Measurements from ENCODE around the gene TESPA1. TPM values are rescaled to one million over a fixed set of nuclear protein-coding genes. Genes with fewer than 3 reads are reported as not detected.

TESPA1 gene
- total RNA-seq, 1 donor from 2014 or later, result not detected

GRCh38 chr12:54935235-54935951, 49.2 kb downstream of the TESPA1 start:
- Mint-ChIP-seq H3K4me3 (no peak overlapping the region), H3K4me1 (ENCODE audit: unreplicated experiment) (no peaks in the 10 kb centered on the region), H3K27ac (peak overlapping the region; percentile 48), H3K27me3 (peaks cover 9% of the 10 kb centered on the region), H3K9me3 (no peaks in the 10 kb centered on the region), H3K36me3 (no peaks in the 10 kb centered on the region)
- TF ChIP-seq, protein P1, sequence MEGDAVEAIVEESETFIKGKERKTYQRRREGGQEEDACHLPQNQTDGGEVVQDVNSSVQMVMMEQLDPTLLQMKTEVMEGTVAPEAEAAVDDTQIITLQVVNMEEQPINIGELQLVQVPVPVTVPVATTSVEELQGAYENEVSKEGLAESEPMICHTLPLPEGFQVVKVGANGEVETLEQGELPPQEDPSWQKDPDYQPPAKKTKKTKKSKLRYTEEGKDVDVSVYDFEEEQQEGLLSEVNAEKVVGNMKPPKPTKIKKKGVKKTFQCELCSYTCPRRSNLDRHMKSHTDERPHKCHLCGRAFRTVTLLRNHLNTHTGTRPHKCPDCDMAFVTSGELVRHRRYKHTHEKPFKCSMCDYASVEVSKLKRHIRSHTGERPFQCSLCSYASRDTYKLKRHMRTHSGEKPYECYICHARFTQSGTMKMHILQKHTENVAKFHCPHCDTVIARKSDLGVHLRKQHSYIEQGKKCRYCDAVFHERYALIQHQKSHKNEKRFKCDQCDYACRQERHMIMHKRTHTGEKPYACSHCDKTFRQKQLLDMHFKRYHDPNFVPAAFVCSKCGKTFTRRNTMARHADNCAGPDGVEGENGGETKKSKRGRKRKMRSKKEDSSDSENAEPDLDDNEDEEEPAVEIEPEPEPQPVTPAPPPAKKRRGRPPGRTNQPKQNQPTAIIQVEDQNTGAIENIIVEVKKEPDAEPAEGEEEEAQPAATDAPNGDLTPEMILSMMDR (conservative IDR thresholded peaks at IDR 0.05), result no peak
- DNase-seq (ENCODE audit: extremely low spot score, unreplicated experiment), result no peak

DNA sequence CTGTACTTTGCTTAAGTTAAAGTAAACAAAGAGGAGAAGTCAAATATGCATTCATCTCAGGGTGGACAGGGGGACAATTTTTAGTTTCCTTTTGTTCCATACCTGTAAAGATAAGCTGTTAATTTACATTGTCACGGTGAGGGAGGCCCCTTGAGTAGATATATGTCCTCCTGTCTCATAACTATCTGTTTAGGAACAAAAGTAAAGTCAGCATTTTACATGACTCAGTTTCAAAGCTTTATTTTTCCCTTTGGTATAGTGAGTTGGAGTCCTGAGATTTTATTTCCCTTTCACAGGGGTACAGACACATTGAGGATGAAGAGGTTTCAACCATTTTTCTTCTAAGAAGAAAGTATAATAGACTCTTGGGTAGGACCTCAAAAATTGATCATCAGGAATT, 50.1 kb downstream of the TESPA1 start:
- DNase-seq (ENCODE audit: extremely low spot score, unreplicated experiment), result no peak
- H3K4me1 Mint-ChIP-seq (ENCODE audit: unreplicated experiment), result no peaks in the 10 kb centered on the region
- peaks cover 5% of the 10 kb centered on the region for H3K9me3 Mint-ChIP-seq
- TF ChIP-seq, protein P1 (conservative IDR thresholded peaks at IDR 0.05), result no peak
- no peaks in the 10 kb centered on the region for H3K36me3 Mint-ChIP-seq
- peaks cover 9% of the 10 kb centered on the region for H3K27me3 Mint-ChIP-seq
- H3K4me3 Mint-ChIP-seq, result no peak overlapping the region
- no peak overlapping the region for H3K27ac Mint-ChIP-seq

DNA sequence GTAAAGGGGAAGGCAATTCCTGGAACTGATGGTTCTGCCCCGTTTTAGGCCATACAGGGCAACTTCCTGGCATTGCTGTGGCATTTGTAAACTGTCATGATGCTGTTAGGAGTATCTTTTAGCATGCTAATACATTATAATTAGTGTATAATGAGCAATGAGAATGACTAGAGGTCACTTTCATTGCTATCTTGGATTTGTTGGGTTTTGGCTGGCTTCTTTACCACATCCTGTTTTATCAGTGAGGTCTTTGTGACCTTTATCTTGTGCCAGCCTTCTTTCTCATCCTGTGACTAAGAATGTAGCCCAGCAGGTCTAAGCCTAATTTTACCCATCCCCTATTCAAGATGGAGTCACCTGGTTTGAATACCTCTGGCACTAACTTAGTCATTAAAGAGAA, 51.2 kb downstream of the TESPA1 start:
- Mint-ChIP-seq H3K27ac (peak overlapping the region; percentile 63), H3K4me3 (no peak overlapping the region), H3K9me3 (peaks cover 5% of the 10 kb centered on the region), H3K36me3 (no peaks in the 10 kb centered on the region), H3K4me1 (ENCODE audit: unreplicated experiment) (no peaks in the 10 kb centered on the region), H3K27me3 (peaks cover 9% of the 10 kb centered on the region)
- DNase-seq (ENCODE audit: extremely low spot score, unreplicated experiment), result no peak
- TF ChIP-seq, protein P1 (conservative IDR thresholded peaks at IDR 0.05), result no peak

GRCh38 chr12:54932691-54933090, 51.9 kb downstream of the TESPA1 start:
- Mint-ChIP-seq H3K27me3 (peaks cover 9% of the 10 kb centered on the region), H3K4me1 (ENCODE audit: unreplicated experiment) (no peaks in the 10 kb centered on the region), H3K27ac (peak overlapping the region; percentile 63), H3K4me3 (no peak overlapping the region), H3K9me3 (peaks cover 5% of the 10 kb centered on the region), H3K36me3 (no peaks in the 10 kb centered on the region)
- TF ChIP-seq, protein P1 (conservative IDR thresholded peaks at IDR 0.05), result no peak
- DNase-seq (ENCODE audit: extremely low spot score, unreplicated experiment), result no peak

DNA sequence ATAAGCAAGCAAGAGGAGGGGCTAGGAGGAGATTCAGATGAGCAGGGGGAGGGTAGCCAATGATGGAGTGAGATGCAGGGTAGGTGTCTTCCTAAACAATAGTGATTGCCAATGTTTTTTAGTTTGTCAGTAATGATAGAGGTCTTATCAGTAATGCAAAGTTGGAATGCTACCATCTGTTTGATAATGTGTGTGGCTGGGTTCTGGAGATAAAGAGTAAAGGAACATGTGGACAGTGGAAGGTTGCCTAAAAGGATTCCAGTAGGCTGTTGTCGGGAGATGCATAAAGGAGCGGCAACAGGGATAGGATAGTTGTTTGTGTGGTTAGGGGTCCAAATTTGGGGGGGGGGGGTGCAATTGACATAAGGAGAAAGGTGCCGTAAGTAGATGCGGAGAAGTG, 52.5 kb downstream of the TESPA1 start:
- DNase-seq (ENCODE audit: extremely low spot score, unreplicated experiment), result no peak
- Mint-ChIP-seq H3K27ac (no peak overlapping the region), H3K9me3 (peaks cover 5% of the 10 kb centered on the region), H3K36me3 (no peaks in the 10 kb centered on the region), H3K4me3 (no peak overlapping the region), H3K4me1 (ENCODE audit: unreplicated experiment) (no peaks in the 10 kb centered on the region), H3K27me3 (peaks cover 8% of the 10 kb centered on the region)
- TF ChIP-seq, protein P1 (conservative IDR thresholded peaks at IDR 0.05), result no peak

Measured in type B pancreatic cell (in vitro differentiated cells).